ENCODE measurements around the gene ZDHHC24. TPM values are rescaled to one million over a fixed set of nuclear protein-coding genes. Genes with fewer than 3 reads are reported as not detected.

ZDHHC24 gene
- total RNA-seq, 1 donor from 2014 or later: 6.8 TPM

DNA sequence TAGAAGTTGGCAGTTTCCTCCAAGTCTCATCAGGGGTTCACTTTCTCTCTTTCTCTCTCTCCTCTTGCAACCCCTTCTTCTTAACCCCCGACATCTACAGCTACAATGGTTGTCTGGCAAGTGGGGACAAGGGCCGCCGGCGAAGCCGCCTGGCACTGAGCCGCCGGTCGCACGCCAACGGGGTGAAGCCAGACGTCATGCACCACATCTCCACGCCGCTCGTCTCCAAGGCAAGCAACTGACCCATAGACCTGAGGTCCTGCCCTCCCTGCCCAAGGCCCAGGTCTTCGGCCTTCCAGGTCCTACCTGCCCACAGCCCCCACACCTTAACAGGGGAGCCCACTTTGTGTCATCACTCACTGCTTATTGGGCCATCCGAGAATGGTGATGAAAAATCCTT, 74.7 kb downstream of the ZDHHC24 start:
- no peak for ATAC-seq

Other genes with a start within 250 kb of the ZDHHC24 start
- 4.0 TPM for gene CD248, start 229.0 kb downstream of the ZDHHC24 start, total RNA-seq
- gene RIN1, start 209.6 kb downstream of the ZDHHC24 start, total RNA-seq: 23.1 TPM
- 31.8 TPM for gene BRMS1, start 200.9 kb downstream of the ZDHHC24 start, total RNA-seq
- gene B4GAT1, start 198.4 kb downstream of the ZDHHC24 start, total RNA-seq: 3.5 TPM
- 3.6 TPM for gene SLC29A2, start 174.3 kb downstream of the ZDHHC24 start, total RNA-seq
- not detected for gene NPAS4, start 125.0 kb downstream of the ZDHHC24 start, total RNA-seq
- gene MRPL11, start 107.2 kb downstream of the ZDHHC24 start, total RNA-seq: 66.4 TPM
- 3.7 TPM for gene PELI3, start 79.1 kb downstream of the ZDHHC24 start, total RNA-seq
- gene DPP3, start 65.6 kb downstream of the ZDHHC24 start, total RNA-seq: 46.9 TPM
- 11.8 TPM for gene BBS1, start 35.4 kb downstream of the ZDHHC24 start, total RNA-seq
- gene ACTN3, start 855 bp upstream of the ZDHHC24 start, total RNA-seq: 0.44 TPM
- 4.1 TPM for gene CTSF, start 22.6 kb upstream of the ZDHHC24 start, total RNA-seq
- 0.16 TPM for gene CCDC87, start 47.0 kb upstream of the ZDHHC24 start, total RNA-seq
- 20.1 TPM for gene CCS, start 47.1 kb upstream of the ZDHHC24 start, total RNA-seq
- gene RBM14, start 70.6 kb upstream of the ZDHHC24 start, total RNA-seq: 36.8 TPM
- 84.7 TPM for gene RBM4, start 92.7 kb upstream of the ZDHHC24 start, total RNA-seq
- gene RBM4B, start 131.8 kb upstream of the ZDHHC24 start, total RNA-seq: 10.2 TPM
- gene SPTBN2, start 183.2 kb upstream of the ZDHHC24 start, total RNA-seq: 138 TPM

Data from esophagus mucosa (tissue), 1 donor.